GM06990 (cell line): ENCODE measurements around the gene SLC16A1.

Experiments used
- DNase-seq: peaks from one replicate; pipeline ENCODE4 v3.0.0-alpha.2; 2011; ENCODE audit not compliant: insufficient read length; ENCODE audit errors: extremely low read depth
- H3K27me3 ChIP-seq: replicated peaks from 2 replicates; pipeline ENCODE4 v1.6.0; 2011; ENCODE audit warnings: low read length; ENCODE audit not compliant: control insufficient read depth, insufficient read depth
- H3K36me3 ChIP-seq: 2 replicates; pipeline ENCODE4 v1.5.1; 2011; ENCODE audit warnings: low read length; ENCODE audit not compliant: control insufficient read depth, insufficient read depth
- H3K4me3 ChIP-seq: replicated peaks from 2 replicates; pipeline ENCODE4 v1.5.1; 2011; ENCODE audit warnings: low read depth, mild to moderate bottlenecking, control low read depth, low read length
- CTCF ChIP-seq: IDR thresholded peaks from 2 replicates; pipeline ENCODE4 v1.5.1; 2011; ENCODE audit warnings: low read length, control low read depth, mild to moderate bottlenecking, inconsistent platforms; ENCODE audit not compliant: insufficient read depth, poor library complexity, severe bottlenecking

The SLC16A1 gene

GRCh38 chr1:112954017-112954650, 1.9 kb downstream of the SLC16A1 start:
- peak overlapping the region; percentile 98 for H3K4me3 ChIP-seq
- no peaks in the 10 kb centered on the region for H3K36me3 ChIP-seq
- no peaks in the 10 kb centered on the region for H3K27me3 ChIP-seq
- TF ChIP-seq CTCF, result no peak
- no peak for DNase-seq

GRCh38 chr1:112950426-112950825, 5.6 kb downstream of the SLC16A1 start:
- Histone ChIP-seq H3K36me3 (no peaks in the 10 kb centered on the region), H3K4me3 (no peak overlapping the region), H3K27me3 (no peaks in the 10 kb centered on the region)
- TF ChIP-seq CTCF, result no peak
- DNase-seq, result no peak

GRCh38 chr1:112946683-112947082, 9.3 kb downstream of the SLC16A1 start:
- Histone ChIP-seq H3K36me3 (no peaks in the 10 kb centered on the region; the same call in 1 of the 2 replicates), H3K4me3 (no peak overlapping the region), H3K27me3 (no peaks in the 10 kb centered on the region)
- no peak for TF ChIP-seq CTCF
- DNase-seq, result no peak

GRCh38 chr1:112939810-112940209, 16.2 kb downstream of the SLC16A1 start:
- DNase-seq, result no peak
- no peak overlapping the region for H3K4me3 ChIP-seq
- H3K27me3 ChIP-seq, result no peaks in the 10 kb centered on the region
- no peaks in the 10 kb centered on the region; the same call in 1 of the 2 replicates for H3K36me3 ChIP-seq
- no peak for TF ChIP-seq CTCF

GRCh38 chr1:112938210-112938609, 17.8 kb downstream of the SLC16A1 start:
- DNase-seq, result no peak
- no peak overlapping the region for H3K4me3 ChIP-seq

More at GRCh38 chr1:112938210-112938609, 17.8 kb downstream of the SLC16A1 start:
- no peak for TF ChIP-seq CTCF
- H3K36me3 ChIP-seq, result no peaks in the 10 kb centered on the region
- H3K27me3 ChIP-seq, result no peaks in the 10 kb centered on the region
